HPDE6-E6E7 (cell line): Measurements from ENCODE around the gene DNM1L.
"Not testable (repeated sequence)": the region's sequence is repeated elsewhere in the genome, so short reads cannot be mapped to it uniquely, and the experiment has no call there.

Source experiments
- DNase-seq: peaks from one replicate; pipeline ENCODE4 v3.0.0; 2011; ENCODE audit warnings: missing footprints; ENCODE audit errors: extremely low spot score

Gene DNM1L

DNA sequence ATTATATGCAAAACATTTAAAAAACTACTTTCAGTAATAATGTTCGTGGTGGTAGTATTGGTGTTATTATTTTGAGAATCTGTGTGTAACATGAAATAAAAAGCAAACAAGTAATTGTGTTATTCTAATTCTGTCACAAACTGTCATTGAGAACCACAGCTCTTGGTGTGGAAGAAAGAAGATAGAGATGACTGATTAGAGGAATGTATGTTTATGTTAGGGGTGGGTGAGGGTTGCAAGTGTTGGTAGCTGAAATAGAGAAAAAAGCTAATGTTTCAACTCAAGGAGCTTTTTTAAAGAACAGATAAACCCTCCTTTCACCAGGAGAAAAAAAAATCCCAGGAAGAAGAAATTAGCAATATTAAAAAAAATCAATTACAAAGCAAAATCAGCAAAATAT, 18.3 kb downstream of the DNM1L start:
- DNase-seq = no peak

DNA sequence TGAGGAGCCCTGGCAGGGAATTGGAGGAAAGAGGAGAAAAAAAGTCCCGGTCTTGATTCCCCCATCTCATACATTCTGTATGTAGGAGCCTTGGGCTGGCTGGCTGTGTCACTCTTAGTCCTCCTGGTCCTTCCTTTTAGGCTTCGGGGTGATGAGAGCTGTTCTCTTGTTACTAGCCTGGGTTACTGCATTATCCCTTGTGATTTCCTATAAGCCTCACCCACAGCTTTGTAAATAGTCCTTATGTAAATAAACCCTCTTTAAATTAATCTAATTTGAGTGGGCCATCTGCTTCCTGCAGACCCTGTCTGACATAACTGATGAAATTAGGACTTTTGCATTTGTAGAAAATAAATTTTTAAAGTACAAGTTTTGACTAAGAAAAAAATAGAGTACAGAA, 19.2 kb downstream of the DNM1L start:
- DNase-seq = no peak

DNA sequence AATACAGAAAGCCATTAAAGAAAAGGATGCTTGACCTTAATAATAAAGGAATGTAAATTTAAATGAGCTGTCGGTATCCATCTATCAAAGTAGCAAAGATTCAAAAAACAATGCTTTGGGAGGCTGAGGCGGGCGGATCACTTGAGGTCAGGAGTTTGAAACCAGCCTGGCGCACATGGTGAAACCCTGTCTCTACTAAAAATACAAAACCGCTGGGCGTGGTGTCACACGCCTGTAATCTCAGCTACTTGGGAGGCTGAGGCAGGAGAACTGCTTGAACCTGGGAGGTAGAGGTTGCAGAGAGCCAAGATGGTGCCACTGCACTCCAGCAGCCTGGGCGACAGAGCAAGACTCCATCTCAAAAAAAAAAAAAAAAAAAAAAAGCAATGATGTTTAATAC, 20.3 kb downstream of the DNM1L start:
- not testable (repeated sequence) for DNase-seq

DNA sequence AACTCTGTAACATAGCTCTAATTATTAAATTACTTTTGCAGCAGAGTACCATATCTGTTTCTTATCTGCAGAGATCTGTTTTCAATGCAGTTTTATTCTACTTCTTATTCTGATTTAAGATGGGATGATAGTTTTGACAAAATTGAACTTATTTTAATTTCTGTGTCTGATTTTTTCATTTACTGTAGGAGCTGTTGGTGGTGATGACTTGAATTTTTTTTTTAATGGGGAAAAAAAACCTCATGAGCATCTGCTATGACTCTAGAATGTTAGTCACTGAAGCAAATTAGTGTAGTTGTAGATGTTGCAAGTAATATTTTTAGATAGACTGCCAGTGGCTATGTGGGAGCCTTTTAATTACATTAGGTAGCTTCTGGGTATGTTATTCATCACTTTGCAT, 23.4 kb downstream of the DNM1L start:
- no peak for DNase-seq

DNA sequence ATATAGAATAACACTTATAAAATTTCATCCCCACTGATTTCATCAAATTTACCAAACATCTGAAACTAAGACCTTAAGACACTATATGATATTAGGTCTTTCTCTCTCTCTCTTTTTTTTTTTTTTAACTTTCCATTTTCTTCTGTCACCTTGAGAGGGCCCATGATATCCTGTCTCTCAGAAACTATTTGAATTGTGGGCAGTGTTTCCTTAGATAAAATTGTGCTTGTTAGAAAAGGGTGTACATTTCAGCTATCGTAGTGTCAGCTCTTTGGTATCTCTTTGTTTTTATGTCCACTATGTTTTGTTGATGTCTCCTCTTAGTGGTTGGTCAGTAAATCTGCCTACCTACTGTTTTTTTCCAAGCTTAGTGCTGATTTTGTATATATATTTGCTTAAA, 23.8 kb downstream of the DNM1L start:
- no peak for DNase-seq

DNA sequence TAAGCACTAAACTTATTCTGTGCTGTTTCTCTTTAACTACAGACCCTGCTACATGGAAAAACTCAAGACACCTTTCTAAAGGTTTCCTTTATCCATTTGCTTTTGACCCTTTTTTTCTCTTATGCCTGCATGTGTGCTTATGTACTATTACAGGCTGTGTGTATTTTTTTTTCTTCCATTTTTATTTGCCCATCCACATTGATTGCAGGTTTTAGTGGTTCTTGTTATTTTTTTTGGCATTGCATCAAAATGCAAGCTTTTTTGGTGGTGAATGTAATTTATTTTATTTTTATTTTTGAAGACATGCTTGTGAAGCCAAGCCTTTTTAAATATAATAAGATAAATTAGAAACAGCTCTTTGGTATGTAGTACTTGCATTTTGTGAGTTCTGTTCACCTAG, 26.7 kb downstream of the DNM1L start:
- DNase-seq = no peak

DNA sequence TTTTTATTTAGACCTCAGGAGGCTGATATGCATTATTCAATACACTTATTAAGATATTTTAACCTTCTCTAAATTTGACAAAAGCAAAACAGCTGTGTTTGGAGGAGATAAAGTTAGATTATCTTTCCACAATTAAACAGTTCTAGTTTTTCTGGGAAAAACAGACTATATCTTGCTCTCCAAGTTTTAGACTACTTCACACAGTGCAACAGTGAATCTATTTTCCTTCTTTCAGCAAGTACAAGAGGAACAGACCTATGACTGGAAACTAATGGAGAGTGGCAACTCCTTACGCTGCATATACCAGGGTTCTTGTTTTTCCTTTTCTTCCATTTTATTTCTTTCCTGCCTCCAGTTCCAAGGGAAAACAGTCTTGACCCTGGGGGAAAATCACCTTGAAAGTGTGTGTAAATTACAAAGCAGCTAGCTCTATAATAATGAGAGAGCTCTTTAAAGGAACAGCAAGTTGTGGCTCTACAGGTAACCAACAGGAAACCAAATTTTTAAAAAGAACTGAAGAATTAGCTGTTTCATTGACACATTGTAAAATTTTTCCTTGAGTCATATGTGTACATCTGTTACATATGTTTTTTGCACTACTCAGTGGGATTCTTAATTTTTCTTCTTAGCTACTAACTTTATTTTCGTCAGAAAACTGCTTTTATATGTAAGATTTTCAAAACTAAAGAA, 27.4 kb downstream of the DNM1L start:
- no peak for DNase-seq

DNA sequence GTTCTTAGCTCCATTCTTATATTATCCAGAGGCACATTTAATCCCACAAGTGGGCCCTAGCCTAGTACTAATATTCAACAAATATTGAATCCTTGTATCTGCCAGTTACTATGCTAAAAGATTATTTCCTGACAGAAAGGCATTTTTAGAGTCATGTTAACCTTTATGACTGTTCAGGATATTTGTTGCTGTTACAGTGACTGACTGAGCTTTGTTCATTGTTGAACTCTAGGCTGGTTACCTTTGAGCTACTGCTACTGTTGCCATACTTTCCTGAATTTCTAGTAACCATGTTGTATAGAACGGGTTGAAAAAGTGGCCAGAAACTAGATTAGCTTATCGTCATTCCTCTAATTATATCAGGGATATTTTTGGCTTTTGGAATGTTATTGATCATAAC, 29.8 kb downstream of the DNM1L start:
- no peak for DNase-seq

DNA sequence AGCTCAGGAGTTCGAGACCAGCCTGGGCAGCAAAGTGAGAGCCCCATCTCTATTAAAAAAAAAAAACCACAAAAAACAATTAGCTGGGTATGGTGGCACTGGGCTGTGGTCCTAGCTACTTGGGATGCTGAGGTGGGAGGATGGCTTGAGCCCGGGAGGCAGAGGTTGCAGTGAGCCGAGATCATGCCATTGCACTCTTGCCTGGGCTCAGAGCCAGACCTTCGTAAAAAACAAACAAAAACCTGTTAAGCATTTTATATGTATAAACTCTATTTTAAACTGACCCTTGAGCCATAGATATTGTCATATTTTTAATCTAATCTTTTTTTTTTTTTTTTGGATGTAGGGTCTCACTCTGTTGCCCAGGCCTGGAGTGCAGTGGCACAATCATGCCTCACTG, 35.7 kb downstream of the DNM1L start:
- DNase-seq = no peak

DNA sequence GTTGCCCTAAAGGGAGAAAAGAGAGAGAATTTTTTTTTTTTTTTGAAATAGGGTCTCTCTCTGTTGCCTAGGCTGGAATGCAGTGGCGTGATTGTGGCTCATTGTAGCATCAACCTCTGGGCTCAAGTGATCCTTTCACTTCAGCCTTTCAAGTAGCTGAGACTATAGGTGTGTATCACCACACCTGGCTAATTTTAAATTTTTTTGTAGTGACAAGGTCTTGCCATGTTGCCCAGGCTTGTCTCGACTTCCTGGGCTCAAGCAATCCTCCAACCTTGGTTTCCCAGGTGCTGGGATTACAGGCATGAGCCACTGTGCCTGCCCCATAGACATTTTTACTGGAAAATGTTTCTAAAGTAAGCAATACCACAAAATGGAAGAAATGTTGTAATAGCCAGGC, 39.8 kb downstream of the DNM1L start:
- peak; percentile 27 for DNase-seq

DNA sequence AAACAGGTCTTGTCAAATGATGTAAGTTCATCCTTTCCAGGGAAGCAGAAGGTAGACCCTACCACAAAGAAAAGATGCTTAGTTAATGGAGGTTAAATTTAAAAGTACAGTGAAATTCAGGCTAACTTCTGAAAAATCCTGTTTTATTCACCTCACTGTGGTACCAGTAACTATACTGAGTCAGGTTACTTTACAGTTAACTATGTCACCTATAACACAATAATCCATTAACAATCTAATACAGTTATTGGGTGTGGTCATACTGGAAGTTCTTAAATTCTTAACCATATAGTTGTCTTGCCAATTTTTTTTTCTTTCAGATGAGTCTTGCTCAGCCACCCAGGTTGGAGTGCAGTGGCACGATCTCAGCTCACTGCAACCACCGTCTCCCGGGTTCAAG, 46.2 kb downstream of the DNM1L start:
- not testable (repeated sequence) for DNase-seq

DNA sequence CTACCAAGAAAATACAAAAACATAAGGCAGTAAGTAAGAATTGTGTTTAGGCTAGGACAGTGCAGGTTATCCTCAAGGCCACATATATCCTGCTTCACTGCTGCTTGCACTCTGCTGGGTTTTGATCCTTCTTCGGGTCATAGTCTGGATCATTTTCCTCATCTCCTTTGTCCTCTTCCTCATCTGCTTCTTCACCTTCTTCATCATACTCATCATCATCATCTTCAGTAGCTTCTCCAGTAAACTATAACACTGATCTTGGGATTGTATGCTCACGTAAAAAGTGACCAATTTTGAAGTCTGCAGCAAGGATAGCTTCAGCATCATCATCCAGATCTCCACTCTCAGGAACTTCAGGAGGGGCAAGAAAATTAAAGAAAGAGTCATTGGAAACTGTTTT, 47.2 kb downstream of the DNM1L start:
- DNase-seq = no peak

DNA sequence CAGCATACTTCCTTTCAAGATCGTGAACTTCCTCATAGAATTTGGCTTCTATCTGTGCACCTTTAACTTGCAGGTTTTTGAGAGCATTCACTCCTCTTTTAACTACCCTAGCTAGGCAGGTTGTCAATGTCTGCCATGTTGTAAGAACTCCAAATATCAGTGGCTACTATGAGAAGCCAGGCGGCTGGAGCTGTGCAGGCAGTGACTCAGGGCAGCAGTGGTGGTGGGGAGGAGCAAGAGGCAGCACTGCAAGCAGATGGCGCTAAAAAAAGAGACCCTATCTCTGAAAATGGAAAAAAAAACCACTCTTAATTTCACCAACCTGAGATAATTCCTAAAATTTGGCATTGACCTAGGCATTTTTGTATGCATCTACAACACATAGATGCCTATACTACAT, 48.1 kb downstream of the DNM1L start:
- DNase-seq = no peak

DNA sequence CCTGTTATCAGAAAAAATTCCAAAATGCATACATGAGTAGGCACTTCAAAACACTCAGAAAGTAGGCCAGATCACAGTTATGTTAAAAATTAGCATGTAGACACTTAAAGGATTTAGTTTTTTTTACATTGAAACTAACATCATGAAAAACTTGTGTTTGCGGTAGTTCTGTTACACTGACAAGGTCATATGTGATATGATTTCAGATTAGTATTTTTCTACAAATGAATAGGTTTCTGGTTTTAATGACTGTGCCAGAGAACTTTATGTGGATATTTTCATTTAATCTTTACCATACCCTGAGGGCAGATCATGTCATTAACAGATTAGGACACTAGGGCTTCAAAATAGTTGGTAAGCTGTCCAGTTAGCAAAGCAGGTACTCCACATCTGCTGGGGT, 55.9 kb downstream of the DNM1L start:
- DNase-seq = no peak

DNA sequence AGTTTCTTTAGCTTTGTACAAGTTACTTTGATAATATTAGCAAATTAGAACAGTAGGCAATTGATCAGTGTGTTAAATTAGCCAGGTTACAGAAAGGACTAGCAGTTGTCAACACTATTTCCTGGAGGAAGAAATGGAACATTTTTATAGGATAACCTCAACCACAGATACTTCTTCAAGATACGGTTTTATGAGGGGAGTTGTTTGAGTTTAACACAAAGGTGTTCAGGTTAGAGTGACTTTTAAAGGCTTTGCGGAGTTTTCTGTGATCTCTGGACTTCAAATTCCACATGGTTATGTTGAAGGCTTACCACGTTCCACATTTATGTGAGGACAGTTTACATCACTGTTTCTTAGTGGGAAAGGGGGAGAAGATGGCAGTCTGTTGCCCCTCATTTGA, 57.3 kb downstream of the DNM1L start:
- DNase-seq = no peak

DNA sequence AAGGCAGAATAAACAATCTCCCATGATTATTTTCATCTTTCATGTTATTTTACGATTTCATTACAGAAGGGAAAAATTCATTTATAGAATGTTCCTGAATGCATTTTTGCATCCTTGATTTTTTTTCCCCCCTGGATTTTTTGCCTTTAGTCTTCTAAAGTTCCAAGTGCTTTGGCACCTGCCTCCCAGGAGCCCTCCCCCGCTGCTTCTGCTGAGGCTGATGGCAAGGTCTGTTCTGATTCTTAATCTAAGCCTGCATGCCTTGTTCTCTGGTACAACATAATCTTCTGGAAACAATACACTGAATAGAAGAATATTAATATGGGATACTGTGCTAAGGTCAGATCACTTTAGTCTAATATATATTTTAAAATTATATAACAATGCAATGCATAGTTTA, 58.6 kb downstream of the DNM1L start:
- DNase-seq = no peak

DNA sequence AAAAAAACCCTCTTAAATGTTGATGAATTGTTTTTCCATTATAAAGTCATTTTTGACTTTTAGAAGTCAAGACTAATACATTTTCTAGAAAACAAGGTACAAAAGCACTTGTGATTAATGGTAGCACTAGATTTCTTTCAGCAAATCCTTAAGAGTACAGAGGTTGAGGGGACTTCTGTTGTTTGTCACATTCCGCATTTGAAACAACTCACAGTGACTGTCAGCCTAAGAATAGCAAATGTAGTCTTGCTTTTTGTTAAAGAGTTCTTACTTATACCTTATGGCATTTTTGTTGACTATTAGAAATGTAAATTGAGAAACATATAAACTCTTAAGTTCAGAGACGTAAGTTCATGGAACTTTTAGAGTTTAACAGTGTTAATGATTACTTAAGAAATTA, 60.2 kb downstream of the DNM1L start:
- no peak for DNase-seq

DNA sequence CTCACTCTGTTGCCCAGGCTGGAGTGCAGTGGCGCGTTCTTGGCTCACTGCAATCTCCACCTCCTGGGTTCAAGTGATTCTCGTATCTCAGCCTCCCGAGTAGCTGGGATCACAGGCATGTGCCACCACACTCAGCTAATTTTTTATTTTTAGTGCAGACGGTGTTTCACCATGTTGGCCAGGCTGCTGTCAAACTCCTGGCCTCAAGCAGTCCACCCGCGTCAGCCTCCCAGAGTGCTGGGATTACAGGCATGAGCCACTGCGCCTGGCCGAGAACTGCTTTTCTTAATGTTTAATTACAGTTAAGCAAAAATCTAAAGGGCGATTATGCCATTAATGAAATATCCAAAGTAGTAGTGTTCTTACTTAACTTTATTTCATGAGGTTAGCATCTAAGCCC, 63.0 kb downstream of the DNM1L start:
- DNase-seq = no peak

DNA sequence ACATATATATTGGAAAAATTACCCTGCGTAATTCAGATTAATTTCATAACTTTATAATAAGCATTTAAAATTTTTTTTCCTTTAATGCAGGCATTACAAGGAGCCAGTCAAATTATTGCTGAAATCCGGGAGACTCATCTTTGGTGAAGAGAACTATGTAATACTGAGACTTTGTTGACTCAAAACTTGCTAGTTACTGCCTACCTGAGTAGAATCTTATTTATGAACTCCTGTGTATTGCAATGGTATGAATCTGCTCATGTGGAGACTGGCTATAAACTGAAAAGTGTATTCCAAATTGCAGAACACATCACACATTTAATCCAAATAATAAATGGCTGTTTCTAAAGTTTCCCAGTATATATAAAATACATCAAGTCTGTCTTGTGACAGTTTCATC, 64.2 kb downstream of the DNM1L start:
- DNase-seq = no peak

DNA sequence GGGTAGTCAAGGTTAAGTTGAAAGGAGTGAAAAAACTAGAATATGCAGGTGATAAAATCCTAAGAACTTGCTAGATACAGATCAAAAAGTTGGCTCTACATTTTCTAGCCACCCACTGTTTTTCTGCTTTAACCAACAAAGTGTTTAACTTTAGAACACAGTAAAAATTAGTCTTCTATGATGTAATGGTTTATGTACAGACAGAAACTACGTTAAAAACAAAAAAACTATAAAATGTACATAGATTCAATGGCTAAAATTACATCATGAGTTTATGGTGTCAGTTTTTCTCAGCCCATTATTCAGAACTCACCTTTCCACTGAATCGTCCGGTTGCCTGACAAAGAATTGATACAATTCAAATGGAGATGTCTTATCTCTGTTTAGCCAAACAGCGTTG, 74.5 kb downstream of the DNM1L start:
- DNase-seq = no peak

DNA sequence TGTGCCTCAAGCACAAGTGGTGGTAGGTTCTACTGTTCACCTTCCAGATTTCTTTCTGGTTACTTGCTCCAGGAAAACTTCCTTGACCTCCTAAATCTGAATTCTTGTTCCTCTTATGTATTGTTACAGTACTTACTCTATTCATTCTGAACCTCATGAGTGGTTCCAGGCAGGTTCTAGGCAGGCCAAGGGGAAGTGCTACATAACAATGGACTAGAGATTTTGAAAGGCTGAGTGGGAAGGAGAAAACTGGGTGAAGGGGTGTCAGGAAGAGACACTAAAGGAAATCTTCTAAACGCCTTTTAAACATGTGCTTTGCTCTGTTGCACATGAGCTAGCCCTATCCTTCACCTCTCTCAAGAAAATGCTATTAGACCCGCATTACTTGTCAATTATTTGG, 75.0 kb downstream of the DNM1L start:
- DNase-seq = no peak

DNA sequence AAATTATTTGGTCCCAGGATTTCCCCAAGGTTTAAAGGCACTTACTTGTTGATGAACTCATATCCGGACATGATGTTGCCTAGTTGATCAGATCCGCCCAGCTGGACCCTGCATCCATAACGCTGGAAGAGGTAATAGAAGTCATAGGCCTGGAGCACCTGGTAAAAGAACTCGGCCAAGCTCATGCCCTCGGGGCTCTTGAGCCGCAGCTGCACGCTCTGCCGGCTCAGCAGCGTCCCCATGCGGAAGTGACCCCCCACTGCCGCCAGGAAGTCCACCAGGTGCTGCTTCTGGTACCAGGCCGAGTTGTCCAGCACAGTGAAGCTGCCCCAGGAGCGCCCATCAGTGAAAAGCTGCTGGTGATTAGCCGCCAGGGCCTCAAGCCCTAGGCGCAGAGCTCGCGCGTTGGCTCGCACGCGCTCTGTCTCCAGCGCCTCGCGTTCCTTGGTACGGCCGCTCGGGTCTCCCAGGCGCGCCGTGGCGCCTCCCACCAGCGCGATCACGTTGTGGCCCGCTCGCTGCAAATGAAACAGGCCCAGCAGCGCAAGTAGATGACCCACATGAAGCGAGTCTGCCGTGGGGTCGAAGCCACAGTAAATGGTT, 76.1 kb downstream of the DNM1L start:
- peak; percentile 62 for DNase-seq

DNA sequence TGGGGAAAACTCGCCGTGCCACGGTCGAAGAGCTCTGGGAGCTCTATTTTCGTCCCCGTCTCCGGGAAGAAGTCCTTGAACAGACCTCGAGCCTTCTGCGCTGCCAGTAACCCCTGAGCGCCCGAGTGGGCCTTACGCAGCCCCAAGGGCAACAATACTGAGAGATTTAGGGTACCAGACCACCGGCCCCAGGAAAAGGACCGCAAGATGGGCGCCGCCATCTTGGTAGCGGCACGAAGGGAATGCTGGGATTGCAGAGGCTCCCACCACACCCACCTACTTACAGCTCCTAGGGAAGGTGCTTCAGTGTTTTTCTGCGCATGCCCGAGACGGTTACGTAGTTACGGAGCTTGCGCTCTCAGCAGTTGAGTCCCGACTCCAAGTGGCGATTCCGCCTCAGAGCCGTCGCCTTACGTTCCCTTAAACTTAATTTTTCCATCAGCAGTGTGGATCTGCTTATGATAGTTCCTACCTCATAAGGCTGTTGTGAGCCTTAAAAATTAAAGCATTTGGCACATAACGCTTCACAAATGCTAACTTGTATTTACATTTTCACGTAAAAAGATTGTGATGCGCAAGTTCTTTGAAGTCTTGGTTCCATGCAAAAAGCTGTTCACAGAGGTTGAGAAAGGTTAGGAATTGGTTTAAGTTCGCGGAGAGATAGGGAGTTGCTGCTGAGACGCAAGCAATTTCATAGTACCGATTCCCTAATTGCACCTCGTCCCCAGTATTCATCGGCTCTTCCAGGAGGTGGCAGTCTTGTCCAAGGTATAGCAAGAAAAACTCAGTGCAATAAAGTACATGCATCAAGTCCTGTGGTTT, 76.8 kb downstream of the DNM1L start, which contains the start of gene YARS2:
YARS2 (minus strand) TSS at position 244 of the 822 bp plus-strand sequence; CDS start at position 221, 23 bp downstream.
- peak; percentile 87 for DNase-seq
